Activated CD4-positive, CD25-positive, alpha-beta regulatory T cell (primary cell): ENCODE results near the gene SLC39A11.

Experiments used
- DNase-seq, 4 experiments: peaks; one replicate each; lab custom pipeline; 2025; lab: John Stamatoyannopoulos, UW

The SLC39A11 gene

DNA sequence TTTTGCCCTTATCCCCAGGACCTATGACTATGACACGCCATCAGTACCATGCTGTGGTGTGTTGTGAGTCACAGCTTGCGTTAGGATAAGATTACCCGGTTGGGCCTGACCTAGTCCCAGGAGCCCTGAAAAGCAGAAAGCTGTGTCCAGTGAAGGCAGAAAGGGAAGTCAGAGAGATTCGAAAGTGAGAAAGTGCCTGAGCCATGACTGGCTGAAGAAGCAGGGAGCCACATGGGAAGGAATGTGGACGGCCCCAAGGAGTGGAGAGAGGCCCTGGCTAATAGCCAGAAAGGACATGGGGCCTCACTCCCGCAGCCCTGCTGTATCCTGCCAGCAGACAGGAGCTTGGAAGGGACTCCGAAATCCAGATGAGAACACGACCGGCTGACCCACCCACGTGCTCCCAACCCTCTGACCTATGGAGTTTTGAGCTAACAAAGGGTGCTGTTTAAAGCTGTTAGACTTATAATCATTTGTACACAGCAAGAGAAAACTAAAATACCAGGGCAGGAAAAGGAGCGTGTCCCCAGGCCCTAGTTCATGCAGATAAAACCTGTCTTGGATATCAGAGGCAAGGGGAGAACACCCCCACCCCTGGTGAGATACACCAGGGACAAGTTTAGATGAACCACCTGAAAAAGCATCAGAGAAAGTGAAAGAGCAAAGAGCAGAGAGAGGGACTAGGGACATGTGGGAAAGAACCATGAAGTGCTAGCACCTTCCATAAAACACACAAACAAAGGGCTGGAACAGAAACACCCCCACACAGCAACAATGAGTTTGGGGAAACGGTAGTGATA, 115.3 kb downstream of the SLC39A11 start:
- no peak for DNase-seq

DNA sequence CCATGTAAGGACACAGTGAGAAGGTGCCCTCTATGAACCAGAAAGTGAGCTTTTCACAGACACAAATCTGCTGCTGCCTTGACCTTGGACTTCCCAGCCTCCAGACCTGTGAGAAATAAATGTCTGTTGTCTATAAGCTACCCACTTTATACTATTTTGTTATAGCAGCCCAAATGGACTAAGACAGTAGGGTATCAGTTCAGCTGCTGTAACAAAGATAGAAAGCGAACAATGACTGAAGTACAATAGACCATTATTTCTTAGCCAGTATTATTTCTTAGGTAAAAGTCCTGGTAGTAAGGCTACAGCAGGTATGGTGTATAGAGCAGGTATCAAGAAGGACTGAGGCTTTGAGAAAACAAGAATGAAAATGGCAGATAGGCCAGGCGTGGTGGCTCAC, 117.0 kb downstream of the SLC39A11 start:
- no peak for DNase-seq

DNA sequence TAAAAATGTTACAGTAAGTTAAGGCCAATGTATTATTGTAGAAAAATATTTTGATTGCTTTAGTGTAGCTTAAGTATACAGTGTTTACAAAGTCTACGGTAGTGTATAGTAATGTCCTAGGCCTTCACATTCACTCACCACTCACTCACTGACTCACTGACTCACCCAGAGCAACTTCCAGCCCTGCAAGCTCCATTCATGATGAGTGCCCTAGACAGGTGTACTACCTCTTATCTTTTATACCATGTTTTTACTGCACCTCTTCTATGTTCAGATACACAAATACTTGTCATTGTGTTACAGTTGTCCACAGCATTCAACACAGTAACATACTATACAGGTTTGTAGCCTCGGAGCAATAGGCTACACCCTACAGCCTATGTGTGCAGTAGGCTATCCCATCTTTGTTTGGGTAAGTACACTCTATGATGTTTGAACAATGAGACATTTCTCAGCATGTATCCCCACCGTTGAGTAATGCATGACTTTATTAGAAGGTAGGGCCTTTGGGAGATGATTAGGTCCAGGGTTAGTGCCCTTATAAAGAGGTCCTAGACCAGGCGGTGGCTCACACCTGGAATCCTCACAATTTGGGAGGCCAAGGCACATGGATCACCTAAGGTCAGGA, 117.8 kb downstream of the SLC39A11 start:
- no peak for DNase-seq

DNA sequence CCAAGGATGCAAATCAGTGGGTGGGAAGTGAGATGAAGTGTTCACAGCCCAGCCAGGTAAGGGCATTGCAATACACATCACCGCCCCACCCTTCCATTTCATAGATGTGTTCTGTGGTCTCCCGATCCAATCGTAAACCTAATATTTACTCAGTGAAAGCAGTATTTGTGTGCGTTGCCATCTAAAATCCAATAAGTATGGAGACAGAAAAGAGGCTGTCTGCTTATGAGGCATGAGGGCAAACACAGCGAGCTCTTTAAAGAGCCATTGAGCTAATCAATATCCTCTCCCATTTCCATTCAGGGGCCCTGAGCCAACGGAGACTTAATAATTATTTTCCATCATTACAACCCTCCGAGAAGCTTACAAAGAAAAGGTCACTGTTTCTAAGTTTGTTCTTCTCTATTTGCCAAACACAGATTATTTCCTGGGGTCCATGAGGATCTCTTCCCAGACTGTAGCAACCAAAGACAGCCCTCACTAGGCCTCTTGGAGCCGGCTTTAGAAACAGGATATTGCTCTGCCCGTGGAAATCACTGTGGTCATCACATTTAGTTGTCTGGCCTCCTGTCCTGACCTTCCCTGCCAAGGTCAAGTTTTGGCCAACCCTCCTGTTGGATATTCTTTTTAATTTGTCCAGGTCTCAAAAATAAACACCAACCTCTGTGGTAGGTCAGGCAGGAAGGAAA, 120.1 kb downstream of the SLC39A11 start:
- DNase-seq, result no peak

DNA sequence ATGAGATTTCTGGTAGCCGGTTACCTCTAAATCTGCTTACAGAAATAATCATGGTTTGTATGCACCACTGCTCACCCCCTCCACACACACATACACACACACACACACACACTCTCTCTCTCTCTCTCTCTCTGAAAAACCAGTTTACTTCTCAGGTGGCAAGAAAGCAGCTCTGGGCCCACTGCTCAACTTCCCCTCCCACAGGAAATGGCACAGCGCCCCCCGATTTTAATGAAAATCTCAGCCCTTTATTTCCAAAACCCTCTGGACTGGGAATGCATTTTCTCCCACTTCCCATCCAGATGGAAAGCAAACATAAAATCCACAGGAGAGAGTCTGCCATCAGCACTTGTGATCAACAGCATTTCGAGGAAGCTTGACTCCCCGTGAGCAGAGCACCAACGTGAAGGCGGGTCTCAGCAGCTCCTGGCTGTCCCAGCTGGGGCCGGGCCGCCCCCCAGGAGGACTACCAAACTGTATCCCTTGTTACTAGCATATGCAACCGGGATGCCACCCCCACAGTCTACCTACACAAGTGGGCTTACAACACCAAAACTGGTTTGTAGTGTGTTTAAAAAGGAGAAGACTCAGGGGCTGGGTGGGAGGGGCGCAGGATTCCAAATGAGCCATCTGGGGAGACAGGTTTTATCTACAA, 121.1 kb downstream of the SLC39A11 start:
- no peak for DNase-seq

DNA sequence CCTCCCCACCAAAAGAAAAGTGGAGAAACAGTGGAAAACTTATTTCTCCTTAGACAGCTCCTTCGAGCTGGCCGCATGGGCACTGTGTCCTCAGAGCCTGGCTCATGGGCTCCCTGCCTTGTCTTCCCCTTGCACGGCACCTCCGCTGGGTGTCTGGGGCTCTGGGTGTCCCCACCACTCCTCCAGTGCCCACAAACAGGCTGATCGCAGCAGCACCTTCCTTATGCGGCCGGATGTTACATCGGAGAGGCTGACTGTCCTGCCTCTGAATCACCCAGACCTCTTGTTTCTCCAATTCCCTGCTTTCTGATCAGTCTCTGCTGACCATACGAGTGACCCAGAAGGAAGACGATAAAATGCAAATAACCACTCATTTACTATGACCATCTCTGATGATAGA, 121.7 kb downstream of the SLC39A11 start:
- DNase-seq, result no peak

DNA sequence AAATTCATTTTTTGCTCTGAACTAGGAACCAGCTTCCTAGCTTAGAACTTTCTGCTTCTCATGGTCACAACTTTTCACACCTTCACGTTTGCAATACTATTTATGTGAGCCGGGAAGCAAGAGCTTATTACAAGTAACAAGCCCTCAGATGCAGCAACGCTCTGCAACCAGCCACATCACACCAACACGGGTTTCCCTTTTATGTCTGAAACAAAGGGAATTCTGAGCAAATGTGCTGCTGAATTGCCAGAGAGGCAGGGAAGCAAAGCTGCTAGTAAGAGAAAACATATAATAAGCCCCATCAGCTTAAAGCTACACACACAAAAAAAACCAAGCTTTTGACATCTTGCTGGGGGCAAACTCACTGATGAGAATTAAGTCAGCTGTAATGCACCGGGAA, 122.2 kb downstream of the SLC39A11 start:
- no peak for DNase-seq

DNA sequence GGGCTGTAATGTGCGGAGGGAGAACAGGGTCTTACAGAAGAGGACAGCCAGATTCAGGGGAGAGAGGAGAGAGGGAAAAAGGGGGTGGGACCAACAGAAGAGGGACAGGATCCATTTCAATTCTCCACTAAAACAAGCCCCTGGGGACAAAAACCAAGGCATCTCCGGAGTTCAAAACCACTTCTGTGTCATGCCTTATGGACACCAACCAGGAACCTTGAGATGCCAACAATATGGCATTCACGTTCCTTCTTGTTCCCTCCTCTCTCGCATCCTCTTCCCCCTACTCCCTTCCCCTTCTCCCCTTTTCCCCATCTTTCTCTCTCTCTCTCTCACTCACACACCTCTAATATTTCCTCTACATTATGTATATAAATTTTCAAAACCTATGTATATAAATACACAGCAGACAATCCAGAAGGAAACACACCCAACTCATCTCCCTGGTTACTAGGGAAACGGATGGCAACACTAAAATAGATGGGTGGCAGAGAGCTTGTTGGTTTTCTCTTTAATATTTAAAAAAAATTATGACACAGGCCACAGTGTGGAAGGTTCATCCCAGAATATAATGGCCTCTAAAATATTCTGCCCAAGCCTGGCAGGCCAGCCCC, 123.1 kb downstream of the SLC39A11 start:
- DNase-seq, result no peak

DNA sequence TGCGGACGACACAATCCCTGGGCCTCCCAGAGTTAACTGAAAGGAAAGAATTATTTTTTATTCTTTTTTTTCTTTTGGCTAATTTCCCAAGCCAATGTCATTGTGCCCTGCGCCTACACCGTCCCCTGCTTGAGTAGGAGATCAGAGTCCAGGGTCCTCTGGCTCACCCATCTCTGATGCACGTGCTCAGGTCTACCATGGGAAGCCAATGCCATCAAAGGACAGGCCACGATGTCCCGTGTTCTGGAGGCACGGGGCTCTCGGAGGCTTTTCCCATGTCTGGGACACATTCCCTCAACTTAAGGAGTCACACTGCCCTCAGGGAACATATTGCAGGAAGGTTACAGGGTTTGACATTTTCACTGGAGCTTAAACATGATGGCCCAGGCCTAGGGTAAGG, 123.7 kb downstream of the SLC39A11 start:
- DNase-seq, result no peak

DNA sequence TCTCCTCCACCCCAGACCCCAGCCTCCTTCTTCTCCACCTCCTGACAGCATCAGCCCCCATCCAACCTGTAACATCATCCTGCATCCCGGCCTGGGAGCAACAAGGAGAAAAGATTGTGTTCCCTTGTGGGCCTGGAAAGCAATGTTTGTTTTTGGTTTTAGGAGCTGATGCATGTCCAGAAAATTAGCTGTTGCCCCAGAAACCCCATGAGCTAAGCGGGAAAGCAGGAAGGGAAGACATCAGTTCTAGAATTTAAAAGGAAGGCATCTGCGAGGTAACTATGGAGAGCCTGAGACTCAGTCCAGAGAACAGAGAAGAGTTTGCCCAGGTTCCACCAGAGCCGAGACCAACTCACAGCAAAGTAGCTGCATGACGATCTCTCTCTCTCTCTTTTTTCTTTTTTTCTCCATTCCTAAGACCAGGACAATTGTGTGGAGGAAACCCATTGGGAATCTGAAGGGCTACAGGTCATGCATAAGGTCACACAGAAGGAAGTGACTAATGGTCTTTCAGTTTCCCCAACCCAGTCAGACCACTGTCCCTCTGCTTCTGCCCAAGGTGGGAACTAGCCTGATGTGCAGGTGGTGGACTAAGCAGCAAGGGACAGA, 124.4 kb downstream of the SLC39A11 start:
- no peak for DNase-seq

DNA sequence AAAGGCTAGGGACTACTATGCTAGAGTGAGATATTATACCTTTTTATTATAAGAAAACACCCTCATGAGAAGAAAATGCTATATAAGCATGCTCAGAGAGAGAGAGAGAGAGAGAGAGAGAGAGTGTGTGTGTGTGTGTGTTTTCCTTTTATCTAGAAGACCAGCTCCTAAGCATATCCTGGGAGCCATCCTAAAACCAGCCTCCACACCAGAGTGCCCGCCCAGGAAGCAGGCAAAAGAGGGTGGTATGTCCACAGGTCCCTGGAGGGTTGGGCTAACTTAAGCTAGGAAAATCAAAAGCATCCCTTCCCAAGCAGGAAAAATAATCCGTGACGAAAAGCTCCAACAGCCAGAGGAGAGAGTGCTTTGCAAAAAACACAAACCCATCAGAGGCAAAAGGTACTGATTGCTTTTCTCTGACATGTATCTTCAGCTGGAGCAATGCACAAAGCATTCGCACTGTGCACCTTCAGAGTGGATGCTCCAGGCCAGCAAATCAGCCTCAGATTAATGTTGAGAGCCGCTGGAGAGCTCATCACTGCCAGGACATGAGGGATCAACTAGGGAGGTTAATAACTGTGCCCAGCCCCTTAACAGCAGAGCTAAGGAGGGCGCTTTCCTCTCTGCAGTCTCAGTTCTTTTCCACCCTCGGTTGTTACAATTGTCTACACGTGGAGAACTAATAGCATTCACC, 125.1 kb downstream of the SLC39A11 start:
- DNase-seq, result no peak

DNA sequence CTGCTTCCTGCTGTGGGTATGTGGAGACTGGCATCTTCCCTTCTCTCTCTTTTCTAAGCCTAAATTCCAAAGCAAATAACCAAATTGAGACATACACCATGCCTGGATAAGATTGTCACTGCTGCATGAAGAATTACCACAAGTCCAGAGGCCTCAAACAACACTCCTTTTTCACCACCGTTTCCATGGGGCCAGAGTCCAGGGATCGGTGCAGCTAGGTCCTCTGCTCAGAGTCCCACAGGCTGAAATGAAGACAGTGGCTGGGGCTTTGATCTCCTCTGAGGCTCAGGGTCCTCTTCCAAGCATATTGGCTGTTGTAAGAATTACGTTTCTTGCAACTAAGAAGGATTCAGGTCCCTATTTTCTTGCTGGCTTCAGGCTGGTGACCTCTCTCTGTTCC, 130.4 kb downstream of the SLC39A11 start:
- no peak for DNase-seq

DNA sequence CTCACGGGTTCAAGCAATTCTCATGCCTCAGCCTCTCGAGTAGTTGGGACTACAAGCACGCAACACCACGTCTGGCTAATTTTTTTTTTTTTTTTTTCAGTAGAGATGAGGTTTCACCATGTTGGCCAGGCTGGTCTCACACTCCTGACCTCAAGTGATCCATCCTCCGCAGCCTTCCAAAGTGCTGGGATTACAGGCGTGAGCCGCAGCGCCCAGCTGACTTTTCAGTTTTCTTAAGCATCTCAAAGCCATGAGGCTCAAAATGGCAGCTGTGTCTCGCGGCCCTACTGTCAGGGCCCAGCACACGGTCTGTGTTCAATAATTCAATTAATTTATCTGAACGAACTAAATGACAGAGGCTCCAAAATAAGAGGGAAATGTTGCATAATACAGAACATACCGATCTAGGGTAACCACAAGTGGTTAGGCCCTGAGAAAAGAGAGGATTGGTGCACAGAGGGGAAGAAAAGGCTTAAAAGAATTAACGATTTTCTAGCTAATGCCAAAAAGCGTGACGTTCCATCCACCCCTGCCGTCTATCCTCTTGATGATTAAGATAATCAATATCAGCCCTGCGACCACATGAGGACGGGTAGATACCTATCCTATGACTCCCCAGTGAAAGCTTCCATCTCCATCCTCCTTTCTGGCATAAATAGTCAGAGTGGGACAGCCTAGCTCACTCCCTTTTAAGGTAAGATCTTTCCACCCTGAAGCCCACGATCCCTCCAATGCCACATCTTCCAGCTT, 136.9 kb downstream of the SLC39A11 start:
- DNase-seq, result no peak

DNA sequence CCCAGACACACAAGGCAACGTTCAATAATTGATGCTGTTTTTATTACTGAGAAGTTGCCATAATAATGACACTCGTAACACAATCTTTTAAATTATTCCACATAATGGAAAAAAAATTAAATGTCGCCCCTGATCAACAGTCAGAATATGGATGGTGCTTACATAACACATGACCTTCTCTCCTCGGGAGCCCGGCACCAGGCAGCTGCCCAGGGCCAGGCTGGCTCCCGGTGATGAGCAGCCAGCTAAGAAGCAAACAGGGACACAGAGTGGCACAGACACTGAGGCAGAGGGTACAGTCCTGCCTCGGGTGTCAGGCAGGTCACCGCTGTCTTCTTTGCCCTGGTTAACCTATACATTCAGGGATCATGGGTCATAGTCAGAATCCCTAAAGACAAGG, 137.9 kb downstream of the SLC39A11 start:
- no peak for DNase-seq

DNA sequence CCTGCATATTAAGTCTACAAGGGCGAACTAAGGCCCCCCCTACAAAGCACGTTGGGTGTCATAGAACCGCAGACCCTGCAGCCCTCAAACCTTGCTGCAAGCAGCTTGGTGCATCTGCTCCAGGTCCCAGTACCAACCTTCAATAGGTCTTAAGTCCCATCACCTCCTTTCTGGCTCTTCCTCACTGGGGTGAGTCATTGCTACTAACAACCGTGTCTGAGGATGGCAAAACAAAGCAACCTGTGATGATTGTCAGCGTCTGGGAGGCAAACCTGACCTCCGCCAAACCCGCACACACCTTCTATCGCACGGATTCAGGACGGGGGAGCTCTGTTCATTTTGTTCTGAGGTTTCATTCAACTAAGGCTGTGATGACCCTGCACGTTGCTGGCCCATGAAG, 138.9 kb downstream of the SLC39A11 start:
- DNase-seq, result no peak

DNA sequence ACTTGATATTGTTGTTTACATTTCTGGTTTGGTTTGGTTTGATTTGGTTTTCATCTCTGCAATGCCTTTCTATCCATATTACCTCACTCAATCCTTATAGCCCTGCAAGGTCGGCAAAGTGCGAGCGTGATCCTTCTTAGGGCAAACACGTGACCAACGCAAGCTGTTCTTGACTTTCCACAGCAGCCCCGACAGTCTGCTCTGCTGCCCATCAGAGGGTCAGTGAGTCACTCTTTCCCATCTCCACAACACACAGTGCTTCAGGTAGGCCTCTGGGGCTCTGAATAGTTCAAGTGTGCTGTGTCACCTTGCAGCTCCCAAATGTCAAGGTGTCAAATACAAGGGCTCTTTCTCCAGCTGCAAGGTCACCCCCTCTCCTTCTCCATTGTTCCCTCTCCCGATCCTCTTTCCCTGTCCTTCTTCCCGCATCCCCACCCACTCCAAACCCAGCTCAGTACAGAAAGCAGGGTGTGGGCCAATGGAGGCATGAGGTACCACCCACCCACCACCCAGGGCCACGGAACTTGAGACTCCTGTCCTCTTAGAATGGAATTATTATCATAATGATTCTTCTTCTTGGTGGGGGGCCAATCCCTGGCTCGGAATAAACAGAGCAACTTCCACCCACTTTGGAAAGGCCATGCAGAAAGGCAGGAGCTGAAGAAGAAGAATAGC, 139.7 kb downstream of the SLC39A11 start:
- no peak for DNase-seq

DNA sequence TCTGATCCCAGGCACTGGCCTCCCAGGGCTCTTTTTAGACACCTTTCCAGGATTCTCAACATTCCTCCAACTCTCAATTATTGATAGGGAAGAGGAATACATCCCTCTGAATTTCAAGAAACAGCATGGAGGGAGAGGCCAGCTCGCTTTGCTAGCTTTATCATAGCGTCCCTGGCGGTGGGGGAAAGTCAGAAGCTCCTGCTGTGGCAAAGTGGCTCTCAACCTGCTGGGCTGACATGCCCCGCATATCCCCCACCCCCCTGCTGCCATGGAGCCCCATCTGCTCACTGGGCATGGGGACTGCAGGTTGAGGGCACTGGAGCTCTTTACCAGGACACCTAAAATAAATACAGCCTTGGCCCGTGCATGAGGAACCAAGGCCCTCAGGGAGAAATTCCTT, 140.3 kb downstream of the SLC39A11 start:
- no peak for DNase-seq

DNA sequence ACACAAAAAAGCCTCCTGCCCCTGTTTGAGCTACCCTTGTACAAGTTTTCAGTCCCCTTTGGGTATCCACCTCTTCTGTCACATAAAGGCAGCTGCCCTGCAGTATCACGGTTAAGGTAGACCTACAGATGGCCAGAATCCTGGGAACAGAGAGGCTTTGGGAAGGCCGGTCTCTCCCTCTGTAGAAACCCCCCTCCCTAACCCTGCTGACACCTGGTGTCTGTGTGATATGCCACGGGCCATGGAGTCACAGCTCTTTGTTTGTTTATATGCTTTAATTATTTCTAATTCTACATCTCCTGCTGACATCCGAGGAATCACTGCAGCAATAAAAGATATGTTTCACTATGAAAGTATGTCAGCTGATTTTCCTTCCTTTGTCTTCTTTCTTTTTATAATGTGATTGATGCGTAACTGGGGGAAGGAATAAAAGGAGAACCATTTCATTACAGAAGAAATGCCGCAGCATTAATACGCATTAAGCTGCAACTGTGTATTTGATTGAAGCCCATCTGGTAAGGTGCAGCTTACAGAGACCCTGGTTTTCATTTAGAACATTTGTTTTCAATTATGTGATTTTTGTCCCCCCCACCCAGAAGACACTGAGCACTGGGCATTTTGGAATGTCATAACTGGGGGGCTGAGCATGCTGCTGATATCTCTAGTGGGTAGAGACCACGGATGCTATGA, 142.1 kb downstream of the SLC39A11 start:
- DNase-seq, result no peak

DNA sequence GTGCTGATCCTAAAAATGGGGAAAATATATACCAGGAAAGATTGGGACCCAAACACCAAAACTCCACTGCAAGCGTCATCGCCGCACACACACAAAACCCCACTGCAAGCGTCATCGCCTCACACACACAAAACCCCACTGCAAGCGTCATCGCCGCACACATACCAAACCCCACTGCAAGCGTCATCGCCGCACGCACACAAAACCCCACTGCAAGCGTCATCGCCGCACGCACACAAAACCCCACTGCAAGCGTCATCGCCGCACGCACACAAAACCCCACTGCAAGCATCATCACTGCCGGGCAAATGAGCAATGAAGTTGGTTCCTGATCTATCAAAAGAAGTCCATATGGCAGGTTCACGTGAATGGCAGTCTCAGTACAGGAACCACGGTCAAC, 144.4 kb downstream of the SLC39A11 start:
- DNase-seq, result no peak
